PC-9 (cell line): ENCODE results near the gene IL20.

Source experiments
- CTCF ChIP-seq: fragments of 200-600 bp; sonication (generic); conservative IDR thresholded peaks from 2 replicates; pipeline ENCODE4 v1.6.1; 2017; ENCODE audit warnings: mixed run types, antibody characterized with exemption, mild to moderate bottlenecking, moderate library complexity
- EZH2 ChIP-seq: fragments of 200-600 bp; sonication (generic); IDR thresholded peaks from 2 replicates; pipeline ENCODE4 v1.8.0; 2017; ENCODE audit warnings: antibody characterized with exemption, low read depth

GRCh38 chr1:206873603-206874188 is 8.3 kb downstream of the IL20 start:
- TF ChIP-seq CTCF, result no peak
- TF ChIP-seq EZH2, result no peak
